Measurements from ENCODE around the gene KCNJ15. TPM values are rescaled to one million over a fixed set of nuclear protein-coding genes. Genes with fewer than 3 reads are reported as not detected.
"Not testable (repeated sequence)": the region's sequence is repeated elsewhere in the genome, so short reads cannot be mapped to it uniquely, and the experiment has no call there.

The KCNJ15 gene
- total RNA-seq, 1 donor from 2014 or later: 0.51 TPM

DNA sequence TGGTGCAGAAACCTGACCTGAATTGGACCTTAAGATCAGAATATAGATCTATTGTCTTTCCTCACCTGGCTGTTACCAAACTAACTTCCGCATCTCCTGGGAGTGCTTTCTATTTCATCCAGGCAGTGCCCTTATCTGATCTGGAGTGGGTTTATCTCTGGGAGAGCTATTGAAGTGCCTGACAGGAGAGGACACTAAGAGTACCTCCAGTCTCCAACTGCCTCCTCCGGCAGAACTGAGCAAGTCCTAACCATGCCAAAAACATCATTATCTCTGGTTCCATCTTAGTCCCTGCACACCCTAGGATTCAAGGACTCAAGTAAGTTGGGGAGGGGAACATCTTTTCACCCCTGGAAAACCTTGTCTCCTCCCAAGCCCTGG lies 12.4 kb upstream of the KCNJ15 start:
- Mint-ChIP-seq H3K27me3 (ENCODE audit: unreplicated experiment) (no peaks in the 10 kb centered on the region), H3K27ac (ENCODE audit: unreplicated experiment) (peak overlapping the region; percentile 83), H3K9me3 (ENCODE audit: unreplicated experiment) (no peaks in the 10 kb centered on the region), H3K36me3 (ENCODE audit: unreplicated experiment) (no peaks in the 10 kb centered on the region), H3K4me1 (ENCODE audit: unreplicated experiment) (peaks cover 50% of the 10 kb centered on the region), H3K4me3 (ENCODE audit: unreplicated experiment) (no peak overlapping the region)
- no peak for DNase-seq (ENCODE audit: extremely low spot score, unreplicated experiment)
- no peak for TF ChIP-seq CTCF (IDR thresholded peaks at IDR 0.05)

DNA sequence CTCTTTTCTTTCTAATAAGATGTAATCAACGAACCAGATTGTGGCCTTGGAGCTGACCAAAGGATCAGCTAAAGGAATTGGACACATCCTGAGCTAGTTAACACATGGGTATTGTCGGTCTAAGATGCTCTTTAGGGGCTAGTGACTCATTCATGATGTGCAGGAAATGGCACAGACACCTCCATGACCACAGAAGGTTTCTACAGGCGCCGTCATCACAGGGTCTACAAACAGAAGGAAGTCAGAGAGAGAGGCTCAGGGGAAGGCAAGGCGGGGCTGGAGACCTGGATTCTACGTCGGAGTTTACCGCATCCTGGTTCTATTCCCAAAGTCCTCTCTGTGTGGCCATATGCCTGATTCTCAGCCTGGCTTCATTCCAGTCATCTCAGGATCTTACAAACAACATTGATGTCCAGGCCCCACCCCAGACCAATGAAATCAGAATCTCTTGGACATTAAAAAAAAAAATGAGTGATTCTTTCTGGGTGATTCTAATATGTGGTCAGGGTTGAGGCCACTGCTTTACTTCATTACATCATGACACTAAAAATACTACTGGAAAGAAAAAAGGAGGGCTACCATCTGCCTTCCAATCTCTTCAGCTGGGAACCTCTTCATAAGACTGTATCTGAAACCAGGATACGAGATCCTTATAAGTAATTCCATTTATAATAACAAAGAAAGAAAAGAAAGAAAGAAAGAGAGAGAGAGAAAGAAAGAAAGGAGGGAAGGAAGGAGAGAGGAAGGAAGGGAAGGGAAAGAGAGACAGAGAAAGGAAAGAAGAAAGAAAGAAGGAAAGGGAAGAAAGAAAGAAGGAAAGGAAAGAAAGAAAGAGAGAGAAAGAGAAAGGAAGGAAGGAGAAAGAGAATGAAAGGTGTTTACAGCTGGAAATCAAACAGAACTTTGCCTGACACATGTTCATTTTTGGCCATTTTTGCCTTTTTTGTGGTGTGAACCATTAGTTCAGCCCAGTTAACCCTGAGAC lies 11.6 kb upstream of the KCNJ15 start:
- no peaks in the 10 kb centered on the region for H3K36me3 Mint-ChIP-seq (ENCODE audit: unreplicated experiment)

DNA sequence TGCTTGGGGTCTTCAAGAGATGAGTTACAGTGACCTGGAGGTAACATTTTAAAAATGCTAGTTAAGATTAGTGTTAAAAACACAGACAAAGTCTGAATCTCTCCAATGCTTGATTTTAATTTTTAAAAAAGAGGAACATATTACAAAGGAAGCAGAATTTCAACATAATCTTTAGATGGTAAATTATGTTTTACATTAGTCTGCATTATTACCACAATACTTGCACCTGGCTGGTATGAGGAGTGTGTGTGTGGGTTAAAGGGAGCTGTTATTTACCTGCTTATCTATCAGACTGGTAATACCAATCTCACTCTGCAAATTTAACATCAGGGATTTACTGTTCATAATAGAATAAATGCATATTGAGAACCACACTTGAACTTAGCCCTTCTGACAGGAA lies 10.3 kb upstream of the KCNJ15 start:
- no peak for TF ChIP-seq CTCF (IDR thresholded peaks at IDR 0.05)
- DNase-seq (ENCODE audit: extremely low spot score, unreplicated experiment): no peak
- Mint-ChIP-seq H3K36me3 (ENCODE audit: unreplicated experiment) (no peaks in the 10 kb centered on the region), H3K27me3 (ENCODE audit: unreplicated experiment) (no peaks in the 10 kb centered on the region), H3K4me3 (ENCODE audit: unreplicated experiment) (no peak overlapping the region), H3K9me3 (ENCODE audit: unreplicated experiment) (no peaks in the 10 kb centered on the region), H3K4me1 (ENCODE audit: unreplicated experiment) (peaks cover 29% of the 10 kb centered on the region), H3K27ac (ENCODE audit: unreplicated experiment) (no peak overlapping the region)

More for the DNA sequence above, 11.6 kb upstream of the KCNJ15 start:
- no peak overlapping the region for H3K4me3 Mint-ChIP-seq (ENCODE audit: unreplicated experiment)
- peak overlapping the region; percentile 83 for H3K27ac Mint-ChIP-seq (ENCODE audit: unreplicated experiment)
- H3K4me1 Mint-ChIP-seq (ENCODE audit: unreplicated experiment): peaks cover 43% of the 10 kb centered on the region
- DNase-seq (ENCODE audit: extremely low spot score, unreplicated experiment): no peak
- no peak for TF ChIP-seq CTCF (IDR thresholded peaks at IDR 0.05)
- H3K9me3 Mint-ChIP-seq (ENCODE audit: unreplicated experiment): no peaks in the 10 kb centered on the region
- no peaks in the 10 kb centered on the region for H3K27me3 Mint-ChIP-seq (ENCODE audit: unreplicated experiment)

- not testable (repeated sequence) for H3K27ac Mint-ChIP-seq (ENCODE audit: unreplicated experiment); DNase-seq (ENCODE audit: extremely low spot score, unreplicated experiment)
- peaks cover 24% of the 10 kb centered on the region for H3K4me1 Mint-ChIP-seq (ENCODE audit: unreplicated experiment)
Observed at GRCh38 chr21:38247054-38247453, 9.7 kb upstream of the KCNJ15 start.

DNA sequence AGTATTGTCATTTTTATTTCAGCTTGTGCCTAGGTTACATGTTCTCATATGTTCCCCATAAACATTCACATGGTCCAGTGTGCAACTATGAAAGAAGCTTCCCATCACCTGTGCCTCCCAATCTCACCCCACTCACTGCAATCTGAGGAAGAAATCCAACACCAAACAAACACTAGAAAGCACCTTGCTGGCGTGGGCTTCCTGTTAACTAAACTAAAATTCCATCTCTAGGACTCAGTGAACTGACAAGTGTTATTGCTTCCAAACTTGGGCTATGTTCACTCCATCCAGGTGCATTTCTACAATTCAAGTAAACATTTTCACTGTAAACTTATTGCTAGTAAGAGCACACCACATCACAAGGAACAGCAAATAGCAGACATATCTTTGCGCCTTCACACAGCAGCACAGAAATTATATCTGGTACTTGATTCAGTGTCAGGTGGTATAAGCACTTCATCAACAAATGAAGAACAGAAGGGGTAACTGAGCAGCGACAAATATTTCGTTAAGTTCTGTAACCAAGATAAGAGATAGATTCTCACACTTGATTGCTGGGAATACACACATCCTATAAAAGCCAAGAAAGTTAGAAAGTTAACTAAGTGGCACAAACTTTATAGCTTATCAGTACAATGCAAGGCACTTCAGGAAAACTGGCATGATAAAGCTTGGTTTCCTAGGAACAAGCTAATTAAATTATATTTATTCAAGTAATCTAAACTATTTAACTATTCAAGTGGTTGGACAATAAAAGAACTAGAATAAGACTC lies 8.9 kb upstream of the KCNJ15 start:
- no peak for DNase-seq (ENCODE audit: extremely low spot score, unreplicated experiment)
- Mint-ChIP-seq H3K36me3 (ENCODE audit: unreplicated experiment) (no peaks in the 10 kb centered on the region), H3K9me3 (ENCODE audit: unreplicated experiment) (no peaks in the 10 kb centered on the region), H3K4me1 (ENCODE audit: unreplicated experiment) (peaks cover 17% of the 10 kb centered on the region), H3K27ac (ENCODE audit: unreplicated experiment) (no peak overlapping the region), H3K4me3 (ENCODE audit: unreplicated experiment) (no peak overlapping the region), H3K27me3 (ENCODE audit: unreplicated experiment) (no peaks in the 10 kb centered on the region)
- no peak for TF ChIP-seq CTCF (IDR thresholded peaks at IDR 0.05)

More at GRCh38 chr21:38247054-38247453, 9.7 kb upstream of the KCNJ15 start:
- H3K36me3 Mint-ChIP-seq (ENCODE audit: unreplicated experiment); H3K27me3 Mint-ChIP-seq (ENCODE audit: unreplicated experiment); H3K4me3 Mint-ChIP-seq (ENCODE audit: unreplicated experiment); H3K9me3 Mint-ChIP-seq (ENCODE audit: unreplicated experiment): not testable (repeated sequence)

All from osteocyte (in vitro differentiated cells).